IPS-18c (cell line): Measurements from ENCODE around the gene TMEM86B.

Experiments
- H3K4me3 ChIP-seq: 2 replicates; pipeline ENCODE4 v1.7.0; 2013; ENCODE audit warnings: low read depth, mild to moderate bottlenecking, low read length, moderate library complexity; ENCODE audit not compliant: insufficient read depth
- H3K9me3 ChIP-seq: one replicate; pipeline ENCODE4 v1.6.1; 2013; ENCODE audit warnings: mild to moderate bottlenecking, low read length, moderate library complexity; ENCODE audit not compliant: control insufficient read depth, insufficient read depth

Gene TMEM86B

GRCh38 chr19:55228403-55229031 lies at the start of gene TMEM86B:
TMEM86B (minus strand) TSS chr19:55228763; CDS start chr19:55228741, 22 bp downstream.
- H3K4me3 ChIP-seq: no peak within 1 kb of the TSS

GRCh38 chr19:55277494-55277893 lies 48.9 kb upstream of the TMEM86B start:
- no peaks in the 10 kb centered on the region for H3K9me3 ChIP-seq
- H3K4me3 ChIP-seq: no peak overlapping the region

More at GRCh38 chr19:55228403-55229031, at the start of gene TMEM86B:
- H3K9me3 ChIP-seq: no peaks in the 10 kb centered on the region

- no peaks in the 10 kb centered on the region for H3K9me3 ChIP-seq
- H3K4me3 ChIP-seq: no peak overlapping the region
Measured at GRCh38 chr19:55276720-55277430, 48.3 kb upstream of the TMEM86B start.

GRCh38 chr19:55275851-55276719 lies 47.5 kb upstream of the TMEM86B start:
- Histone ChIP-seq H3K4me3 (no peak overlapping the region), H3K9me3 (no peaks in the 10 kb centered on the region)

GRCh38 chr19:55273978-55274707 lies 45.6 kb upstream of the TMEM86B start:
- Histone ChIP-seq H3K9me3 (no peaks in the 10 kb centered on the region), H3K4me3 (no peak overlapping the region)

- H3K4me3 ChIP-seq: no peak overlapping the region
- H3K9me3 ChIP-seq: peaks cover 2% of the 10 kb centered on the region
Measured at GRCh38 chr19:55272142-55272541, 43.6 kb upstream of the TMEM86B start.

GRCh38 chr19:55270172-55270942 lies 41.8 kb upstream of the TMEM86B start:
- H3K4me3 ChIP-seq: no peak overlapping the region
- H3K9me3 ChIP-seq: peaks cover 2% of the 10 kb centered on the region

GRCh38 chr19:55269299-55269698 lies 40.7 kb upstream of the TMEM86B start:
- Histone ChIP-seq H3K9me3 (peaks cover 2% of the 10 kb centered on the region), H3K4me3 (no peak overlapping the region)

GRCh38 chr19:55266840-55267239 lies 38.3 kb upstream of the TMEM86B start:
- no peak overlapping the region for H3K4me3 ChIP-seq
- H3K9me3 ChIP-seq: peaks cover 2% of the 10 kb centered on the region

GRCh38 chr19:55266404-55266803 lies 37.8 kb upstream of the TMEM86B start:
- H3K4me3 ChIP-seq: no peak overlapping the region
- H3K9me3 ChIP-seq: peaks cover 2% of the 10 kb centered on the region

GRCh38 chr19:55265723-55266386 lies 37.3 kb upstream of the TMEM86B start:
- H3K4me3 ChIP-seq: no peak overlapping the region

GRCh38 chr19:55265173-55265572 lies 36.6 kb upstream of the TMEM86B start:
- Histone ChIP-seq H3K9me3 (peaks cover 2% of the 10 kb centered on the region), H3K4me3 (no peak overlapping the region)

More at GRCh38 chr19:55265723-55266386, 37.3 kb upstream of the TMEM86B start:
- peaks cover 2% of the 10 kb centered on the region for H3K9me3 ChIP-seq

GRCh38 chr19:55264531-55264930 lies 36.0 kb upstream of the TMEM86B start:
- Histone ChIP-seq H3K9me3 (peaks cover 2% of the 10 kb centered on the region), H3K4me3 (no peak overlapping the region)

GRCh38 chr19:55262359-55262758 lies 33.8 kb upstream of the TMEM86B start:
- H3K4me3 ChIP-seq: no peak overlapping the region
- H3K9me3 ChIP-seq: peaks cover under 1% of the 10 kb centered on the region

- H3K9me3 ChIP-seq: no peaks in the 10 kb centered on the region
- no peak overlapping the region for H3K4me3 ChIP-seq
Measured at GRCh38 chr19:55261671-55262126, 33.1 kb upstream of the TMEM86B start.
